ENCODE data around the gene RAD51B. TPM values are rescaled to one million over a fixed set of nuclear protein-coding genes. Genes with fewer than 3 reads are reported as not detected.

The RAD51B gene
- total and polyA plus RNA-seq, 2 of the 13 experiments (the other 11 are each of a cell fraction or from before 2014, with no cell fraction given), result 7.0 to 9.5 TPM

DNA sequence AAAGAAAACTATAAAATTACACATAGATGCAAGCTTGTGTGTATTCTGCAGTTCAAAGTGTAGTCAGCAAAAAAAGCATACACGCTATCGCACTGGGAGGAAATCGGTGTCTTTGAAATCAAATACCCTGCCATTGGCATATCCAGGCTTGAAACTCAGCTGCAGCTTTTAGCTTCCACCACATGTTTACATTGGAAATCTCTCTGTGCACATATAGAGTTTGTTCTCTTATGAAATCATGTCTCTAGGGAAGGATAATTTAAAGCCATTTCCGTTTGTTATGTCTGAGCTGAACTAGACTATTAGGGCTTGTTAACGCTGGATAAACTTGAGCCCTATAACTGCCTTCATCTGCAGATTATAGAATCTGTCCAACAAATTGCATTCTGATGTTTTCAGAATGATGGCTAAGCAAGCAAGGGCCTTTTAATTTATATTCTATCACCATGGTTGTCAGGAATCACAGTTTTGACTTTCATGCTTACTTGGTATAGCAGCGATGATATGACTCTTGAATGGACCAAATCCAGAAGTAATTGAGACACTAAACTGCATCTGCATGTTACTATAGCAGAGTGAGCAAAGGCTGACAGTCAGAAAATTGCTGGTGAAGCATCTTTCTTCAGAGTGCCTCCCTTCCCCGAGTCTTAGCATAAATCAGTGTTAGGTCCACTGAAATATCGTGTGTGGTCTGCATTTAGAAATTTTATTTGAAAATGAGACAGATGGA is 530.5 kb downstream of the RAD51B start (continued):
- TF ChIP-seq, protein P1, sequence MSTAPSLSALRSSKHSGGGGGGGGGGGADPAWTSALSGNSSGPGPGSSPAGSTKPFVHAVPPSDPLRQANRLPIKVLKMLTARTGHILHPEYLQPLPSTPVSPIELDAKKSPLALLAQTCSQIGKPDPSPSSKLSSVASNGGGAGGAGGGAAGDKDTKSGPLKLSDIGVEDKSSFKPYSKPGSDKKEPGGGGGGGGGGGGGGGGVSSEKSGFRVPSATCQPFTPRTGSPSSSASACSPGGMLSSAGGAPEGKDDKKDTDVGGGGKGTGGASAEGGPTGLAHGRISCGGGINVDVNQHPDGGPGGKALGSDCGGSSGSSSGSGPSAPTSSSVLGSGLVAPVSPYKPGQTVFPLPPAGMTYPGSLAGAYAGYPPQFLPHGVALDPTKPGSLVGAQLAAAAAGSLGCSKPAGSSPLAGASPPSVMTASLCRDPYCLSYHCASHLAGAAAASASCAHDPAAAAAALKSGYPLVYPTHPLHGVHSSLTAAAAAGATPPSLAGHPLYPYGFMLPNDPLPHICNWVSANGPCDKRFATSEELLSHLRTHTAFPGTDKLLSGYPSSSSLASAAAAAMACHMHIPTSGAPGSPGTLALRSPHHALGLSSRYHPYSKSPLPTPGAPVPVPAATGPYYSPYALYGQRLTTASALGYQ (CRISPR knock-in tag; IDR thresholded peaks at IDR 0.05), result peak; percentile 98
- TF ChIP-seq, protein P2, sequence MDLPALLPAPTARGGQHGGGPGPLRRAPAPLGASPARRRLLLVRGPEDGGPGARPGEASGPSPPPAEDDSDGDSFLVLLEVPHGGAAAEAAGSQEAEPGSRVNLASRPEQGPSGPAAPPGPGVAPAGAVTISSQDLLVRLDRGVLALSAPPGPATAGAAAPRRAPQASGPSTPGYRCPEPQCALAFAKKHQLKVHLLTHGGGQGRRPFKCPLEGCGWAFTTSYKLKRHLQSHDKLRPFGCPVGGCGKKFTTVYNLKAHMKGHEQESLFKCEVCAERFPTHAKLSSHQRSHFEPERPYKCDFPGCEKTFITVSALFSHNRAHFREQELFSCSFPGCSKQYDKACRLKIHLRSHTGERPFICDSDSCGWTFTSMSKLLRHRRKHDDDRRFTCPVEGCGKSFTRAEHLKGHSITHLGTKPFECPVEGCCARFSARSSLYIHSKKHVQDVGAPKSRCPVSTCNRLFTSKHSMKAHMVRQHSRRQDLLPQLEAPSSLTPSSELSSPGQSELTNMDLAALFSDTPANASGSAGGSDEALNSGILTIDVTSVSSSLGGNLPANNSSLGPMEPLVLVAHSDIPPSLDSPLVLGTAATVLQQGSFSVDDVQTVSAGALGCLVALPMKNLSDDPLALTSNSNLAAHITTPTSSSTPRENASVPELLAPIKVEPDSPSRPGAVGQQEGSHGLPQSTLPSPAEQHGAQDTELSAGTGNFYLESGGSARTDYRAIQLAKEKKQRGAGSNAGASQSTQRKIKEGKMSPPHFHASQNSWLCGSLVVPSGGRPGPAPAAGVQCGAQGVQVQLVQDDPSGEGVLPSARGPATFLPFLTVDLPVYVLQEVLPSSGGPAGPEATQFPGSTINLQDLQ (CRISPR knock-in tag; IDR thresholded peaks at IDR 0.05), result no peak
- peak; percentile 93 for TF ChIP-seq RXRB (CRISPR knock-in tag; IDR thresholded peaks at IDR 0.05; ENCODE audit: borderline replicate concordance)
- TF ChIP-seq, protein P3, sequence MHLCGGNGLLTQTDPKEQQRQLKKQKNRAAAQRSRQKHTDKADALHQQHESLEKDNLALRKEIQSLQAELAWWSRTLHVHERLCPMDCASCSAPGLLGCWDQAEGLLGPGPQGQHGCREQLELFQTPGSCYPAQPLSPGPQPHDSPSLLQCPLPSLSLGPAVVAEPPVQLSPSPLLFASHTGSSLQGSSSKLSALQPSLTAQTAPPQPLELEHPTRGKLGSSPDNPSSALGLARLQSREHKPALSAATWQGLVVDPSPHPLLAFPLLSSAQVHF (CRISPR knock-in tag; IDR thresholded peaks at IDR 0.05), result no peak
- TF ChIP-seq KDM6A (CRISPR knock-in tag; IDR thresholded peaks at IDR 0.05; ENCODE audit: low read depth), result peak; percentile 70
- peak; percentile 42 for TF ChIP-seq ZEB1 (IDR thresholded peaks at IDR 0.05; ENCODE audit: insufficient replicate concordance, low read depth)
- TF ChIP-seq RFXAP (CRISPR knock-in tag; IDR thresholded peaks at IDR 0.05; ENCODE audit: borderline replicate concordance), result peak; percentile 70; the same call in 1 of the 2 replicates
- TF ChIP-seq HOXD1 (CRISPR knock-in tag; IDR thresholded peaks at IDR 0.05), result peak; percentile 94
- TF ChIP-seq, protein P4, sequence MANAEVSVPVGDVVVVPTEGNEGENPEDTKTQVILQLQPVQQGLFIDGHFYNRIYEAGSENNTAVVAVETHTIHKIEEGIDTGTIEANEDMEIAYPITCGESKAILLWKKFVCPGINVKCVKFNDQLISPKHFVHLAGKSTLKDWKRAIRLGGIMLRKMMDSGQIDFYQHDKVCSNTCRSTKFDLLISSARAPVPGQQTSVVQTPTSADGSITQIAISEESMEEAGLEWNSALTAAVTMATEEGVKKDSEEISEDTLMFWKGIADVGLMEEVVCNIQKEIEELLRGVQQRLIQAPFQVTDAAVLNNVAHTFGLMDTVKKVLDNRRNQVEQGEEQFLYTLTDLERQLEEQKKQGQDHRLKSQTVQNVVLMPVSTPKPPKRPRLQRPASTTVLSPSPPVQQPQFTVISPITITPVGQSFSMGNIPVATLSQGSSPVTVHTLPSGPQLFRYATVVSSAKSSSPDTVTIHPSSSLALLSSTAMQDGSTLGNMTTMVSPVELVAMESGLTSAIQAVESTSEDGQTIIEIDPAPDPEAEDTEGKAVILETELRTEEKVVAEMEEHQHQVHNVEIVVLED (CRISPR knock-in tag; IDR thresholded peaks at IDR 0.05; ENCODE audit: borderline replicate concordance), result peak; percentile 15; the same call in 1 of the 2 replicates
- TF ChIP-seq MAFK (conservative IDR thresholded peaks at IDR 0.05 in 1 of 2, IDR thresholded peaks at IDR 0.05 in 1 of 2; ENCODE audit: low read length in 2 of 2), result peak; percentile 94 to 97
- TF ChIP-seq ZNF607 (CRISPR knock-in tag; IDR thresholded peaks at IDR 0.05; ENCODE audit: borderline replicate concordance), result peak; percentile 16; the same call in 1 of the 2 replicates
- peak; percentile 82 for TF ChIP-seq FOSL2 (CRISPR knock-in tag; IDR thresholded peaks at IDR 0.05)
- TF ChIP-seq MAFF (IDR thresholded peaks at IDR 0.05; ENCODE audit: low read depth, low read length), result peak; percentile 96
- TF ChIP-seq SIX1 (CRISPR knock-in tag; IDR thresholded peaks at IDR 0.05; ENCODE audit: borderline replicate concordance), result peak; percentile 98
- TF ChIP-seq SP5 (CRISPR knock-in tag; IDR thresholded peaks at IDR 0.05; ENCODE audit: borderline replicate concordance, low read depth), result peak; percentile 78
- 0 out of 2 replicates have a peak, but pooled peaks have one; percentile 29 for TF ChIP-seq KLF11 (CRISPR knock-in tag; IDR thresholded peaks at IDR 0.05)
- peak; percentile 66; the same call in 1 of the 2 replicates for TF ChIP-seq MIER3 (CRISPR knock-in tag; IDR thresholded peaks at IDR 0.05; ENCODE audit: borderline replicate concordance)
- no peak for TF ChIP-seq ZNF432 (CRISPR knock-in tag; IDR thresholded peaks at IDR 0.05; ENCODE audit: borderline replicate concordance)
- no peak for TF ChIP-seq U2AF1 (optimal IDR thresholded peaks at IDR 0.05; ENCODE audit: low read depth, low read length)
- TF ChIP-seq, protein P5, sequence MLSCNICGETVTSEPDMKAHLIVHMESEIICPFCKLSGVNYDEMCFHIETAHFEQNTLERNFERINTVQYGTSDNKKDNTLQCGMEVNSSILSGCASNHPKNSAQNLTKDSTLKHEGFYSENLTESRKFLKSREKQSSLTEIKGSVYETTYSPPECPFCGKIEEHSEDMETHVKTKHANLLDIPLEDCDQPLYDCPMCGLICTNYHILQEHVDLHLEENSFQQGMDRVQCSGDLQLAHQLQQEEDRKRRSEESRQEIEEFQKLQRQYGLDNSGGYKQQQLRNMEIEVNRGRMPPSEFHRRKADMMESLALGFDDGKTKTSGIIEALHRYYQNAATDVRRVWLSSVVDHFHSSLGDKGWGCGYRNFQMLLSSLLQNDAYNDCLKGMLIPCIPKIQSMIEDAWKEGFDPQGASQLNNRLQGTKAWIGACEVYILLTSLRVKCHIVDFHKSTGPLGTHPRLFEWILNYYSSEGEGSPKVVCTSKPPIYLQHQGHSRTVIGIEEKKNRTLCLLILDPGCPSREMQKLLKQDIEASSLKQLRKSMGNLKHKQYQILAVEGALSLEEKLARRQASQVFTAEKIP (CRISPR knock-in tag; IDR thresholded peaks at IDR 0.05; ENCODE audit: borderline replicate concordance), result no peak
- peak; percentile 71 for TF ChIP-seq THAP11 (CRISPR knock-in tag; IDR thresholded peaks at IDR 0.05)

Data from HepG2 (cell line).